ENCODE results near the gene SLC7A5. TPM values are rescaled to one million over a fixed set of nuclear protein-coding genes. Genes with fewer than 3 reads are reported as not detected.

The SLC7A5 gene
- total and polyA plus RNA-seq, 2 of the 4 experiments (the other 2 are of a cell fraction) = 11.3 to 101 TPM

DNA sequence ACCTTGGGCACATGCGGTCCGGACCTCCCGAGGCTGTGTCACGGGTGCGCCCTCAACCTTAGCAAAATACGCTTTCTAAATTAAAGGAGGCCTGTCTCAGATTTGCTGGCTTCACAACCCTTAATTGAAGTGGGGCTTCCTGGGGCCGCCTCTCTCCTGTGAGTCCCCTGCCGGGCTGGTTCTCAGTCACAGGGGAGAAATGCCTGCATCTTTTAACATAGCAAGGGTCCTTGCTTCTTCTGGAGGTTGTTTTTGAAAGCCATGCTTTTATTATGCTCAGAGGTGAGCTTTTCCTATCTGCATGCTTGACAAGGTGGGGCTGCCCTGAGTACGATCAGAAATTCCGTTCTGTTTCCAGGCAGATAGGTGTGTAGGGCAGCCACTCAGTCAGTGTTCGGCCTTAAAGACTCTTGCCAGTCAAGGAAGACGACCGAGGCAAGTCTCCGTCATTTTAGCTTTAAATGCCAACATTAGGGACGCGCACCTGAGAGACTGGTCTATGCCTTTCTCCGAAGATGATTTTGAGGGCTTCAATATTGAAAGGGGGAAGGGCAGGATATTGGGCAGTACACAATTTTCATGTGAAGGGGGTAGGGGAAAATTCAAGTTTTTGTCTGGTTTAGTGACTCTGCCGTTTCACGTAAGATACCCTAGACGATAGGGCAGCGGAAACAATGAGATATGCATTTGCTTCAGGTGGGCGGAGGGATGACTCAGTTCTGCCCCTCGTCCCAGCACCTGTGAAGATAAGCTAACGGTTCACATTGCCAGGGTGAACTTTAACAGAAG, 5.5 kb upstream of the SLC7A5 start:
- Histone ChIP-seq H3K9me3 (ENCODE audit: control insufficient read depth, insufficient read depth, low read length) (no peaks in the 10 kb centered on the region), H3K36me3 (ENCODE audit: control insufficient read depth, insufficient read depth, low read length) (no peaks in the 10 kb centered on the region), H3K4me2 (ENCODE audit: low read depth, low read length) (no peak overlapping the region), H2BK5ac (ENCODE audit: low read depth, low read length, poor library complexity, severe bottlenecking) (no peak overlapping the region), H3K23ac (ENCODE audit: low read depth, low read length) (no peak overlapping the region), H3K4me1 (ENCODE audit: control insufficient read depth, insufficient read depth, low read length) (peaks cover 11% of the 10 kb centered on the region), H3K4ac (ENCODE audit: low read depth, low read length) (no peak overlapping the region; the same call in 1 of the 2 replicates), H3K79me1 (ENCODE audit: low read depth in 1 of 2, low read length in 2 of 2) (no peaks in the 10 kb centered on the region), H4K5ac (ENCODE audit: low read depth, low read length) (no peak overlapping the region), H2BK15ac (ENCODE audit: low read depth, low read length) (no peak overlapping the region), H2AK5ac (ENCODE audit: low read depth, low read length) (no peak overlapping the region; the same call in 1 of the 2 replicates), H3K14ac (replicated peaks; ENCODE audit: low read depth, low read length) (no peak overlapping the region), H3K18ac (ENCODE audit: low read depth, low read length) (no peak overlapping the region), H2BK120ac (ENCODE audit: low read depth, low read length) (no peak overlapping the region), H3K9ac (ENCODE audit: low read depth, low read length) (no peak overlapping the region), H2AFZ (replicated peaks; ENCODE audit: low read length, poor library complexity) (peak overlapping the region; percentile 63), H3K56ac (ENCODE audit: extremely low read depth, insufficient read depth, low read length) (no peak overlapping the region), H3K9me1 (ENCODE audit: insufficient read depth, low read length) (peaks cover 2% of the 10 kb centered on the region; the same call in 1 of the 2 replicates), H3K4me3 (ENCODE audit: insufficient read depth, low read depth, low read length) (no peak overlapping the region), H2AK9ac (replicated peaks; ENCODE audit: low read depth, low read length, poor library complexity) (no peak overlapping the region), H3K27ac (ENCODE audit: insufficient read depth, low read length) (no peak overlapping the region), H4K91ac (ENCODE audit: insufficient read depth, low read depth, low read length) (no peak overlapping the region), H2BK20ac (ENCODE audit: low read depth, low read length) (no peak overlapping the region), H3K27me3 (ENCODE audit: control insufficient read depth, insufficient read depth, low read length) (peaks cover 10% of the 10 kb centered on the region), H4K20me1 (ENCODE audit: insufficient read depth, low read length) (no peaks in the 10 kb centered on the region), H4K8ac (ENCODE audit: low read depth in 2 of 2, low read length in 2 of 2) (no peak overlapping the region)
- TF ChIP-seq, protein P1, sequence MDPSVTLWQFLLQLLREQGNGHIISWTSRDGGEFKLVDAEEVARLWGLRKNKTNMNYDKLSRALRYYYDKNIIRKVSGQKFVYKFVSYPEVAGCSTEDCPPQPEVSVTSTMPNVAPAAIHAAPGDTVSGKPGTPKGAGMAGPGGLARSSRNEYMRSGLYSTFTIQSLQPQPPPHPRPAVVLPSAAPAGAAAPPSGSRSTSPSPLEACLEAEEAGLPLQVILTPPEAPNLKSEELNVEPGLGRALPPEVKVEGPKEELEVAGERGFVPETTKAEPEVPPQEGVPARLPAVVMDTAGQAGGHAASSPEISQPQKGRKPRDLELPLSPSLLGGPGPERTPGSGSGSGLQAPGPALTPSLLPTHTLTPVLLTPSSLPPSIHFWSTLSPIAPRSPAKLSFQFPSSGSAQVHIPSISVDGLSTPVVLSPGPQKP (IDR thresholded peaks at IDR 0.05; ENCODE audit: borderline replicate concordance, low read depth, low read length) = no peak
- peak; percentile 62; the same call in 1 of the 2 replicates for TF ChIP-seq CEBPB (IDR thresholded peaks at IDR 0.05; ENCODE audit: low read depth, low read length)
- in situ Hi-C loops (cut with MboI; ENCODE audit: low sequenced_read_pairs) = loop anchor here (5.0 kb wide), 1 partner anchor 103 kb away; no protein-coding TSS in a partner anchor
- intact Hi-C loops (cut with micrococcal nuclease) = no loop called here
- BruUV-seq (replicated peaks) = no TSS peak
- DNase-seq = no peak
- 56% methylated on average over 9 of the region's 24 CpGs; no CpG with 5 or more reads in 1 of the 2 experiments for WGBS, 2 experiments (ENCODE audit: extremely low coverage in 2 of 2, insufficient read length in 1 of 2)
- ChIA-PET CTCF (interaction anchor here (0.6 to 1.0 kb wide), 4 partner anchors 25 to 106 kb away, joined by 3 to 6 read pairs (median 4); no protein-coding TSS in a partner anchor), POLR2A (ENCODE audit: unreplicated experiment) (no interaction called here)
- dilution Hi-C loops (cut with HindIII; ENCODE audit: low sequenced_read_pairs, unreplicated experiment) = no loop called here
- no peak for ATAC-seq (ENCODE audit: low read depth)
